Measurements from ENCODE around the gene KCNQ4.

- TF ChIP-seq CTCF (IDR thresholded peaks at IDR 0.05) (no peak), EP300 (IDR thresholded peaks at IDR 0.05) (no peak), POLR2AphosphoS5 (IDR thresholded peaks at IDR 0.05) (no peak), POLR2A (IDR thresholded peaks at IDR 0.05) (no peak)
These were observed 92.8 kb downstream of the KCNQ4 start for GRCh38 chr1:40876436-40876761.
